ENCODE data around the gene NGFR. TPM values are rescaled to one million over a fixed set of nuclear protein-coding genes. Genes with fewer than 3 reads are reported as not detected.

NGFR gene
- total RNA-seq, 1 donor from 2014 or later = 3.6 TPM

DNA sequence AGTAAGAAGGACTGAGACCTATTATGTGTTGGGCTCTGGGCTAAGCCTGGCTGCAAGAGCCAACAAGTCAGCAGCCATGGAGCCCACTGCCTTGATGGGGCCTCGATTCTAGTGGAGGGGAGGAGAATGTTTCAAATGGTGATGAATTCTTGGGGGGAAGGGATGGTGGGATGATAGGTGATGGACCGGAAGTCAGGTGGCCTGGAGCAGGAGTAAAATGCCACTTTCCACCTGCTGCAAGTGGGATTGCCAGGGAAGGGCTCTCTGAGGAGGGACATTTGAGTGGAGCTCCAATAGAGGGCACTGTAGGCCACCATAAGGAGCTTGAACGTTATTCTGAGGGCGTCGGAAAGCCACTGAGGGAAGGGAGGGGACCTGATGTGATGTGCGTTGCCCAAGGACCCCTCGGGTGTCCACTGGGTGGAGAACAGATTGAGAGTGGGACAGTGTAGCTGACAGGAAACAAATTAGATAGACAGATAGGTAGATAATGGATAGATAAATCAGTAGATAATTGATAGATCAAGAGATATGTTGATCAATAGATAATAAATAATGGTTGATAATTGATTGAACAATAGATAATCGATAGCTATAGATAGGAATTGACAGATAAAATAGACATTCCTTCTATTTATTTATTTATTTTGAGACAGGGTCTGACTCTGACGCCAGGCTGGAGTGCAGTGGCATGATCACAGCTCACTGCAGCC is 62.4 kb downstream of the NGFR start:
- no peak for DNase-seq (ENCODE audit: extremely low spot score, unreplicated experiment)
- TF ChIP-seq, protein P1, sequence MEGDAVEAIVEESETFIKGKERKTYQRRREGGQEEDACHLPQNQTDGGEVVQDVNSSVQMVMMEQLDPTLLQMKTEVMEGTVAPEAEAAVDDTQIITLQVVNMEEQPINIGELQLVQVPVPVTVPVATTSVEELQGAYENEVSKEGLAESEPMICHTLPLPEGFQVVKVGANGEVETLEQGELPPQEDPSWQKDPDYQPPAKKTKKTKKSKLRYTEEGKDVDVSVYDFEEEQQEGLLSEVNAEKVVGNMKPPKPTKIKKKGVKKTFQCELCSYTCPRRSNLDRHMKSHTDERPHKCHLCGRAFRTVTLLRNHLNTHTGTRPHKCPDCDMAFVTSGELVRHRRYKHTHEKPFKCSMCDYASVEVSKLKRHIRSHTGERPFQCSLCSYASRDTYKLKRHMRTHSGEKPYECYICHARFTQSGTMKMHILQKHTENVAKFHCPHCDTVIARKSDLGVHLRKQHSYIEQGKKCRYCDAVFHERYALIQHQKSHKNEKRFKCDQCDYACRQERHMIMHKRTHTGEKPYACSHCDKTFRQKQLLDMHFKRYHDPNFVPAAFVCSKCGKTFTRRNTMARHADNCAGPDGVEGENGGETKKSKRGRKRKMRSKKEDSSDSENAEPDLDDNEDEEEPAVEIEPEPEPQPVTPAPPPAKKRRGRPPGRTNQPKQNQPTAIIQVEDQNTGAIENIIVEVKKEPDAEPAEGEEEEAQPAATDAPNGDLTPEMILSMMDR (IDR thresholded peaks at IDR 0.05) = peak; percentile 63
- H3K27ac Mint-ChIP-seq (ENCODE audit: unreplicated experiment) = no peak overlapping the region
- H3K4me3 Mint-ChIP-seq (ENCODE audit: unreplicated experiment) = no peak overlapping the region
- H3K36me3 Mint-ChIP-seq (ENCODE audit: unreplicated experiment) = no peaks in the 10 kb centered on the region
- H3K27me3 Mint-ChIP-seq (ENCODE audit: unreplicated experiment) = peaks cover 22% of the 10 kb centered on the region
- peaks cover 2% of the 10 kb centered on the region for H3K4me1 Mint-ChIP-seq (ENCODE audit: unreplicated experiment)
- no peaks in the 10 kb centered on the region for H3K9me3 Mint-ChIP-seq (ENCODE audit: unreplicated experiment)

Small RNAs within 50 kb of the gene (microRNA-seq; reads per million reads assigned to microRNA genes)
- not detected for gene MIR6165 (ENCODE audit: unreplicated experiment)

Other genes with a start within 250 kb of the NGFR start
- gene ZNF652, start 133.0 kb upstream of the NGFR start, total RNA-seq = 37.4 and 38.7 TPM in 2 replicates
- gene PHB1, start 80.4 kb upstream of the NGFR start, total RNA-seq = 128 and 131 TPM in 2 replicates
- gene NXPH3, start 80.6 kb downstream of the NGFR start, total RNA-seq = 1.3 and 1.6 TPM in 2 replicates
- 63.9 and 68.6 TPM in 2 replicates for gene SPOP, start 182.8 kb downstream of the NGFR start, total RNA-seq
- 60.0 and 62.0 TPM in 2 replicates for gene SLC35B1, start 212.7 kb downstream of the NGFR start, total RNA-seq

Measured in osteocyte (in vitro differentiated cells).